SK-N-SH (cell line): ENCODE measurements around the gene SPTBN1.

Experiments used
- ELF1 ChIP-seq: IDR thresholded peaks from 2 replicates; pipeline ENCODE4 v1.4.0; 2012
- EP300 ChIP-seq, 2 experiments: IDR thresholded peaks; 2 replicates each; pipeline versions ENCODE4 v1.4.0 to v1.6.1; 2012; ENCODE audit warnings: borderline replicate concordance in 1 of 2, low read depth in 1 of 2, low read length in 1 of 2
- TF ChIP-seq, protein P1 (sequence below): fragments of 200-600 bp; sonication (generic); IDR thresholded peaks from 2 replicates; pipeline ENCODE4 v1.6.1; 2017; ENCODE audit warnings: antibody characterized with exemption, mild to moderate bottlenecking, moderate library complexity

DNA sequence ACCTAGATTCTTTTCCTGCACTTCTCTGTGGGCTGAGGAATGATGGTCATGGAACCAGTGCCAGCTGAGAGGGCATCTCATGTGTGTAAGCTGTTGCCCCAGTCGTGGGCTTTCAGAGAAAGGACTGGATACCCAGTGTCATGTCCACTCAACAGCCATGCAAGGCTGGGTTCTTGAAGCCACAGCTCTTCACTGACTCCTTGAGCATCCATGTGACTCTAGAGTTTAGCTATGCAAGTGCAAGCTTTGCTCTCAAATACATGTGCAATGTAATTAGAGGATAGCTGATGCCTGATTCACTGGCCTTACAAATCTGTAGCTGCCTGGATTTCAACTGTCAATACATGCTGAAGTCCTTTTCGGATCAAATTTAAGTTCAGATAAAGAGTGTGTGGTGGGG, 220.5 kb downstream of the SPTBN1 start:
- TF ChIP-seq, protein P1, sequence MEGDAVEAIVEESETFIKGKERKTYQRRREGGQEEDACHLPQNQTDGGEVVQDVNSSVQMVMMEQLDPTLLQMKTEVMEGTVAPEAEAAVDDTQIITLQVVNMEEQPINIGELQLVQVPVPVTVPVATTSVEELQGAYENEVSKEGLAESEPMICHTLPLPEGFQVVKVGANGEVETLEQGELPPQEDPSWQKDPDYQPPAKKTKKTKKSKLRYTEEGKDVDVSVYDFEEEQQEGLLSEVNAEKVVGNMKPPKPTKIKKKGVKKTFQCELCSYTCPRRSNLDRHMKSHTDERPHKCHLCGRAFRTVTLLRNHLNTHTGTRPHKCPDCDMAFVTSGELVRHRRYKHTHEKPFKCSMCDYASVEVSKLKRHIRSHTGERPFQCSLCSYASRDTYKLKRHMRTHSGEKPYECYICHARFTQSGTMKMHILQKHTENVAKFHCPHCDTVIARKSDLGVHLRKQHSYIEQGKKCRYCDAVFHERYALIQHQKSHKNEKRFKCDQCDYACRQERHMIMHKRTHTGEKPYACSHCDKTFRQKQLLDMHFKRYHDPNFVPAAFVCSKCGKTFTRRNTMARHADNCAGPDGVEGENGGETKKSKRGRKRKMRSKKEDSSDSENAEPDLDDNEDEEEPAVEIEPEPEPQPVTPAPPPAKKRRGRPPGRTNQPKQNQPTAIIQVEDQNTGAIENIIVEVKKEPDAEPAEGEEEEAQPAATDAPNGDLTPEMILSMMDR, result no peak
- TF ChIP-seq EP300 (IDR thresholded peaks at IDR 0.05; ENCODE audit: borderline replicate concordance in 1 of 2, low read depth in 1 of 2, low read length in 1 of 2) (no peak), ELF1 (no peak)
